Measurements from ENCODE around the gene PTGES.

DNA sequence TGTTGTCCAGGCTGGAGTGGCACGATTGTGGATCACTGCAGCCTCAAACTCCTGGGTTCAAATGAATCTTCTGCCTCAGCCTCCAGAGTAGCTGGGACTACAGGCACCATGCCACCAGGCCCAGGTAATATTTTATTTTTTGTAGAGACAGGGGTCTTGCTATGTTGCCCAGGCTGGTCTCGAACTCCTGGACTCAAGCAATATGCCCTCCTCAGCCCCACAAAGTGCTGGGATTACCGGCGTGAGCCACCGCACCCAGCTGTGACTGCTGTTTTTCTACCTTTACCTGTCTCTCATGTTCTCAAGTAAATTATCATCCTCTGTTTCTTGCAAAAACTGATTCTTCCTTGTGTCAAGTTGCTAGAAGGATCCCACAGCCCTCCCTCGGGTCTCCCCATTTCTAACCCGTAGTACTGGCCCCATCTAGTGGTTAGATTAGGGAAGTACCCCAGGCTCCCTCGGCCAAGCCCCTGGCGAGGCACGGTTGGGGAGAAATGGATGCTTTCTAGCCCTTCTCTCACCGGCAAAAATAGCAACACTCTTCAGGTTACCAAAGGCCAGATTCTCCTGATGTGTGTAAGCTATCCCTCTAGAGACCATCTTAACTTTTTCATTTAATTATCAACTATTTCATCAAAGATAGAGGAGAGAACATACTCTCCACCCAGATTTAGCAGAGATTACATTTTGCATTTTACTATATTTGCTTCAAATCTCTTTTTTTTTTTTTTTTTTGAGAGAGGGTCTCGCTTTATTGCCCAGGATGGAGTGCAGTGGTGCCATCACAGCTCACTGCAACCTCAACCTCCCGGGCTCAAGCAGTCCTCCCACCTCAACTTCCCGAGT lies 30.9 kb upstream of the PTGES start:
- peak; percentile 95 for TF ChIP-seq RAD21 (IDR thresholded peaks at IDR 0.05; ENCODE audit: low read depth)
- TF ChIP-seq CEBPB (IDR thresholded peaks at IDR 0.05), result no peak
- TF ChIP-seq EP300 (IDR thresholded peaks at IDR 0.05; ENCODE audit: borderline replicate concordance), result no peak
- TF ChIP-seq ZBTB7A (IDR thresholded peaks at IDR 0.05; ENCODE audit: low read depth), result no peak
- TF ChIP-seq EGR1 (IDR thresholded peaks at IDR 0.05), result no peak
- TF ChIP-seq TAF1 (IDR thresholded peaks at IDR 0.05; ENCODE audit: low read depth), result no peak
- no peak for TF ChIP-seq YY1 (IDR thresholded peaks at IDR 0.05; ENCODE audit: low read depth)
- TF ChIP-seq NFIC (IDR thresholded peaks at IDR 0.05), result no peak

All from Ishikawa (cell line).